Ureter (tissue), 1 donor: ENCODE measurements around the gene TMEM106B. TPM values are rescaled to one million over a fixed set of nuclear protein-coding genes. Genes with fewer than 3 reads are reported as not detected.
A peak's percentile ranks its signal among the peaks of the same experiment; 100 is the strongest.
"Not testable (repeated sequence)": the region's sequence is repeated elsewhere in the genome, so short reads cannot be mapped to it uniquely, and the experiment has no call there.

ENCODE experiments used
- DNase-seq: peaks from one replicate; pipeline ENCODE4 v3.0.0-alpha.2; 2020; ENCODE audit warnings: low spot score
- total RNA-seq: library from RNA; stranded (reverse); gene quantifications from one replicate; pipeline ENCODE4 v1.2.4, GENCODE V29; 2023
- donor health status: DM: yes; HTN: yes; CAD: no.

TMEM106B gene
- 56.6 TPM for total RNA-seq

DNA sequence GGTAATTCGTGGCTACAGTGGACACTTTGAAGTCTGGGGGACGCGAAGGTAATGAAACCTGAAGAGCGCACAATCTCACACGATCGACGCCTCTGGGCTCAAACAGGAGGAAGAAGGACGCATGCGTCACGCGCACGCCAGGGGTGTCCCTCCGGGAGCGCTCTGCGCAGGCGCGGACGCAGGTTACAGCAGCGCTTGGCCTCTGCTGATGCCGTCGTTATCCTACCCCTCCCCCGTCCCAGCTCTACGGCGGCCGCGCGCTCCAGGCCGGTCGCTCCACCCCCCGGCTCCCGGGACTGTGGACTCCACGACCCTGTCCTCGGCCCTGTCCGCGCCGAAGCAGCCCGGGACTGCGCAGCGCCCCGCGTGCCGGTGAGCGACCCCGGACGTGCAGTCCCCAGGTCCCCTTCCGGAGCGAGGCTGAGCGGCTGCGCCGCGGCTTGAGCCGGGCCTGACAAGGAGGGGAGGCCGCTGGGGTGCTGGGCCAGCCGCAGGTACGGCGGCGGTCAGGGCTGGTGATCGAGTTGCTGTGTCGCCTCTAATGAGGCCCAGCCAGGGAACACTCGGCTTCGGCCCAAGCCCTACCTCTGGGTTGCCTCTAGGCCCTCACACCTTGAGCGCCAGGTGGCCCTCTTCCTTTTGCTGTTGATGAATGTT is at the start of gene TMEM106B:
TSS of gene TMEM106B (plus strand) at position 241 of the 657 bp plus-strand sequence. CDS start 3,517 bp downstream, outside the sequence.
- peak; percentile 97 for DNase-seq

DNA sequence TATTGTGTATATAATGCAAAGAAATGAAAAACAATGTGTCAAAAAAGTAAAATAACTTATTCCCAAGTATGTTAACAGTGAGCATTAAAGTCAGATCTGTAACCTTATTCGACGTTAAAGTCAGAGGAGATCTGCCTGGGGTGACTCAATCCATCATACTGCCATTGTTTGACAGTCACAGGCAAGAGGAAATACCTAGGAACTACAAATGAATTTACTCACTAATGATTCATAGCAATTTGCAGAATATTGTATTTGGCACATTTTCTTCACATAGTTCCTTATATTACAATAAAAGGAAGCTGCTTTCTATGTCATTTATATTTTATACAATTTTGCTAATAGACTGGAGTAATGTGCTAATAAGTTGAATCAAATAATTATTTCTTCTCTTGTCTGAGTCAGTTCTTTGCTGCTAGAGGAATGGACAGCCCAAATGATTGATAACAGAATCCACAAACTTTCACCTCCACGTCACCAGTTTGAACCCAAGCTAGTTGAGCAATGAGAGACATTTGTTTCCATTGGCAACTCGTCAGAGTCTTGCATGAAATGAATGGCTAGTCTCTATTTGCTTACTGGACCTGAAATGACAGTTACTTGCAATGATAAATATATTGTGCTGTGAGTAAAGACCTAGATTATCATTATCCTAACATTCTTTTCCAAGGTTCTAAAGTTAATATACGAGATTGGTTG is 48.5 kb upstream of the TMEM106B start:
- no peak for DNase-seq

DNA sequence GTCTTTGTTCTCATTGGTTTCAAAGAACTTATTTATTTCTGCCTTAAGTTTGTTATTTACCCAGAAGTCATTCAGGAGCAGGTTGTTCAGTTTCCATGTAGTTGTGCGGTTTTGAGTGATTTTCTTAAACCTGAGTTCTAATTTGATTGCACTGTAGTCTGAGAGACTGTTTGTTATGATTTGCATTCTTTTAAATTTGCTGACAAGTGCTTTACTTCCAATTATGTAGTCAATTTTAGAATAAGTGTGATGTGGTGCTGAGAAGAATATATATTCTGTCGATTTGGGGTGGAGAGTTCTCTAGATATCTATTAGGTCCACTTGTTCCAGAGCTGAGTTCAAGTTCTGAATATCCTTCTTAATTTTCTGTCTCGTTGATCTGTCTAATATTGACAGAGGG is 43.0 kb upstream of the TMEM106B start:
- not testable (repeated sequence) for DNase-seq

DNA sequence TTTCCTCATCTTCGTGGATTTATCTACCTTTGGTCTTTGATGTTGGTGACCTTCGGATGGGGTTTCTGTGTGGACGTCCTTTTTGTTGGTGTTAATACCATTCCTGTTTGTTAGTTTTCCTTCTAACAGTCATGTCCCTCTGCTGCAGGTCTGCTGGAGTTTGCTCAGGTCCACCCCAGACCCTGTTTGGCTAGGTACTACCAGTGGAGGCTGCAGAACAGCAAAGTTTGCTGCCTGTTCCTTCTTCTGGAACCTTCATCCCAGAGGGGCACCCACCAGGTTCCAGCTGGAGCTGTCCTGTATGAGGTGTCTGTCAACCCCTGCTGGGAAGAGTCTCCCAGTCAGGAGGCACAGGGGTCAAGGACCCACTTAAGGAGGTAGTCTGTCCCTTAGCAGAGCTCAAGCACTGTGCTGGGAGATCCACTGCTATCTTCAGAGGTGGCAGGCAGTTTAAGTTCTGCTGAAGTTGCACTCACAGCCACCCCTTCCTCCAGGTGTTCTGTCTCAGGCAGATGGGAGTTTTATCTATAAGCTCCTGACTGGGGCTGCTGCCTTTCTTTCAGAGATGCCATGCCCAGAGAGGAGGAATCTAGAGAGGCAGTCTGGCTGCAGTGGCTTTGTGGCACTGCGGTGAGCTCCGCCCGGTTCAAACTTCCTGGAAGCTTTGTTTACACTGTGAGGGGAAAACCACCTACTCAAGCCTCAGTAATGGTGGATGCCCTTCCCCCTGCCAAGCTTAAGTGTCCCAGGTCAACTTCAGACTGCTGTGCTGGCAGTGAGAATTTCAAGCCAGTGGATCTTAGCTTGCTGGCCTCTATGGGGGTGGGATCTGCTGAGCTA is 40.9 kb upstream of the TMEM106B start:
- not testable (repeated sequence) for DNase-seq

DNA sequence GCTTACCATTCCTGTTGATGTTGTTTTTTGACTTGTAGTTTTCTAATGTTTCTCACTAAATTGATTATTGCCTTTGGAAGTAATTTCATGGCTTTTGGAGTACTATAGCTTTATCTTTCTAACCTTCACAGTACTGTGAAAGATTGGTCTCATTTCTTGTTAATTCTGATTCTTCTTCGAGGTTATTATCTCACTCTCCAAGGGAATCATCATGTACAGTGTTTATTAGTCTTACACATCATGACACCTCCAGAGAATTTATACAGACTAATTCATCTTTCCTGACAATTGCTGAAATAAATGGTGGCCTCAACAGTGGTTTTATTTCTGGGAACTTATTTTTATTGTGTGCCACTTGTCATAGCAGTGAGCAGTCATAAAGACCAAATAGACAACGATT is 37.4 kb upstream of the TMEM106B start:
- no peak for DNase-seq

DNA sequence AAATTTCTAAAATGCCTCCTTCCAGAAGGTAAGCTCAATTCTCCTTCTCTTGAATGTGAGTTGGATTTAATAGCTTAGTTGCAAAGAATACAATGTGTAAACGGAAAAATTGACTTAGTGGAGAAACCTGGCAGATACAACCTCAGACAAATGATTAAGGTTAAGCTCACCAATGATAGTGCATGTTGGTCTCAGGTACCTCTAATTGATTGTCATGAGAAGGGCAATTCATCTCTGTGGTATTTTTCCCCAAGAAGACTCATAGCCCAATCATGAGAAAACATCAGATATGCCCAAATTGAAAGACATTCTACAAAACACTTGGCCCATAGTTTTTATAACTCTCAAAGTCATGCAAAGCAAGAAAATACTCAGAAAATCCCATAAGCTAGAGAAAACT is 36.2 kb upstream of the TMEM106B start:
- no peak for DNase-seq

DNA sequence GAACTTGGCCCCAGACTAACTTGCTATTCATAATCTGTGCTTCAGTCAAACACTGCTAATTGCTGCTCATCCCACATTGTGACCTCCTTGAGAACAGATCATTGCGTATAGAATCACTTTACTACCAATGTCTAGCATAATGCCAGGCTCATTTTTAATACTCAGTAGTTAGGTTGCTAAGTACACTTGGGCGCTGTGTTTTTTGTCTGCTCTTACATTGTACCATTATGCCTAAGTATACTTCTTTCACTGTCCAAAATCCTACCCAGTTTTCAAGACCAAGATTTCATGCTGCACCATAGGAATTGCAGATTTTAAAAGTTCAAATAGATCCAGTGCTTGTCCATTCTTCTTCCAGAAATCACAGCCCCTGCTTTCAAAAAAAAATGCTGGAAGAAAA is 32.8 kb upstream of the TMEM106B start:
- no peak for DNase-seq

DNA sequence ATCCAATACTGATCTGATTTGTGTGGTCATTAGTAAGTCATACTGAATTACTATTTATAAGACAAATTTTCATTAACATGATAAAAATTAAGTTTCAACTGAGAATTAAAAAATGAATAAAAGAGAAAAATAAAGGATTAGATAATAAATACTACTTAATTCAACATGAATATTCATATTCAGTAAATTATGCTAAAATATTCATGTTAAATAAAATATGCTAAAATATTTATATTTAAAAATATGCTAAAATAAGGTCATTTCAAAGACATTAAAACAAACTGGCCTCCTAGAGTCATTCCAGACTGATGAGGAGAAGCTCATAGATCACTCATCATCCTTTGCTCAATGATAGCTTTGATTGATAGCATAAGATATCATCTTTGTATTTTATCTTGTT is 16.7 kb upstream of the TMEM106B start:
- DNase-seq: no peak

DNA sequence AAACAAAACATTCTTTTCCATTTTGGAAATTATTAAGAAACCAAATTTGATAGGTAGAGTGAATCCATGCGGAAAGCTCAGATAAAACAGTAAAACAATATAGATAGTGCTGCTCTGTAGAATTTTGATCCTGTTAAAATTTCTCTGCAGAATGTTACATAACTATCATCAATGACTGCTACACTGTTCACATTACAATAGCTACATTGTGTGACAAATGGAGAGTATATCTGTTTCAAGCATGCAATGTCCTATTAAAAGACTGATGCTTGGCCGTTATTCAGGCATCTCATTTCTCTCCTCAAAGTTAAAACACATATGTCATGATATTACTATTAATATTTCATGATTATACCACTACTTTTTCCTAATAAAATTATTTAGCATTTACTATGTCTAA is 14.7 kb upstream of the TMEM106B start:
- no peak for DNase-seq

DNA sequence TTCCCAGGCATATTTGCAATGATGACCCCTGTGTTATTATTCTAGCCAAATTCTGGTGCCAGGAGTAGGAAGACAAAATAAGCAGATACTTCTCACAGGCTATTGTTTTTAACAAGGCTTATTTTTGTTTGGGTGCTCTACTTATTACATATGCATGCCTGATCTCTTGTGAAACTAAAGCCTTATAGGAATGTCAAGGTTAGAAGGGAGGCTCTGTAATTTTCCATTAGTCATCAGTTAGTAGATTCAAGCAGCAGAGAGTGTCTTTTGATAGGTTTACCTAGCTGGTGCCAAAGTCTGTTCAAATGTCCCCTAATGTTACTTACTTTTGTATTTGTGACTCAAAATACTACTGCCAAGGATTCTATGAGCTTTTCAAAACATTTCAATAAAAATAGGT is 11.7 kb upstream of the TMEM106B start:
- no peak for DNase-seq

DNA sequence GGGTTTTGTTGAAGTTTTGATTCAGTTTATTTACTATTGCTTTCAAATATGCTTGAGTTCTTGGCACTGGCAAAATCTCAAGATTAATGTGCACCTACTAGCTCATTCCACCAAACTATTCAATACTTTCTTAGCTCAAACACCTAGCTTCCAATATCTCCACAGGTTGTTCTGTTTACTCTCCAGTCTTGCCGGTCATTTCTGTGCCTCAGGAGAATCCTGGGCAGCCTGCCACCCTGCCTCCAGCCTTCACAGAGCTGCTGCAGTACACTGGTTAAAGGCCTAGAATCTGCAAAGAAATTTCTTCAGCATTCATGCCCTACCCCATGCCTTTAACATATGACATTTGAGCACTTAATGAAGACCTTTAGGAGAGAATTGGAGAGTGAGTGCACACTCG is 4.0 kb upstream of the TMEM106B start:
- no peak for DNase-seq

DNA sequence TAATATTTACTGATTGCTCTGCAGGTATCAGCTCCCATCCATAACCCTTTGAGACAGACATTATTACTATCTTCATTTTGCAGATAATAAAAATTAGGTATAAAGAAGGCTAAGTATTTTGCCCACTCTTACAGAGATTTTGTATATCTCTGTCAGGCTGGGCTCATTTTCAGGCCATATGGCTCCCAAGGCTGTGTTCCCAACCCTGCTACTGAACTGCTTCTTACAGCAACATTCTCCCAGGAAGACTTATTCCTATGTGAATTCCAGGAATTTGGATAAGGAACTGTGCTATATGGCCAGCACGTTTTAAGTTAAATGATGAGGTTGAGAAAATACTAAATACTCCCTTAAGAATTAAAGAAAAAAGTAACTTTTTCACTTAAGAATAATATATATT is 1.9 kb upstream of the TMEM106B start:
- DNase-seq: no peak

DNA sequence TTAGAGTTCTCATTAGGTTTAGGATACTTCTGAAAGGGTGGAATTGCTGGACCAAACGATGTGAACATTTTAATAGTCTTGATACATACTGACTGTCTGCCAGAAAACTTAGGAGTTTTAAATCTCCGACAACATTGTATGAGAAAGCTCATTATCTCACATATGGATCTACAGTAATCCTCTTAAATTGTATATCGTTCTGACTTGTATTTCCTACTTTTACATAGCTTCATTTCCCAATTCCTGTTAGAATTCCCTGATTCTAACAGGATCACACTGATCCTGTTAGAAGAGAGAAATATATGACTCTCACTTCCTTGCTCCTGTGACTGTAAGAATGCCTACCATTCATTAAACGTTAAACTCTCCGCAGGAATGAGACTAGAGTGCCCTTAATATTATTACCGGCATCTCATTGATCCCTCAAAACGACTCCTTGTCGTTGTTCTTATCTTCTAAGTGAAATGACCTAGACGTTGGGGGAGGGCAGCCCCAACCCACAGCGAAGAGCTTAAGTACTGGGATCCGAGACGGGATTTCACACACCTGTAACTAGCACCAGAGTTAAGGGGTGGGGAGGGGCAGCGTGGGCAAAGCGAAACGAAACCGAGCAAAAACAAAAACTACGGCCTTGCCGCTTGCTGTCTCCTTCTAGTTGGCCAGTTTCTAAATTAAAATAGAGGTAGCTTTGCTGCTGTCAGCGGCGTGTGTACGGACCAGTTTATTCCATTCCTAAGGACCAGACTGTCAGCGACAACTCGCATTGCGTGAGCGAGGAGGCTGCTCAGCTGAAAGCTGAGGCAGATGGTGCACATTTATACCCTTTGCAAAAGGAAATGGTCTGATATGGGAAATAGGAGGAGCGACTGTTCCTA is 678 bp upstream of the TMEM106B start:
- DNase-seq: peak; percentile 50

DNA sequence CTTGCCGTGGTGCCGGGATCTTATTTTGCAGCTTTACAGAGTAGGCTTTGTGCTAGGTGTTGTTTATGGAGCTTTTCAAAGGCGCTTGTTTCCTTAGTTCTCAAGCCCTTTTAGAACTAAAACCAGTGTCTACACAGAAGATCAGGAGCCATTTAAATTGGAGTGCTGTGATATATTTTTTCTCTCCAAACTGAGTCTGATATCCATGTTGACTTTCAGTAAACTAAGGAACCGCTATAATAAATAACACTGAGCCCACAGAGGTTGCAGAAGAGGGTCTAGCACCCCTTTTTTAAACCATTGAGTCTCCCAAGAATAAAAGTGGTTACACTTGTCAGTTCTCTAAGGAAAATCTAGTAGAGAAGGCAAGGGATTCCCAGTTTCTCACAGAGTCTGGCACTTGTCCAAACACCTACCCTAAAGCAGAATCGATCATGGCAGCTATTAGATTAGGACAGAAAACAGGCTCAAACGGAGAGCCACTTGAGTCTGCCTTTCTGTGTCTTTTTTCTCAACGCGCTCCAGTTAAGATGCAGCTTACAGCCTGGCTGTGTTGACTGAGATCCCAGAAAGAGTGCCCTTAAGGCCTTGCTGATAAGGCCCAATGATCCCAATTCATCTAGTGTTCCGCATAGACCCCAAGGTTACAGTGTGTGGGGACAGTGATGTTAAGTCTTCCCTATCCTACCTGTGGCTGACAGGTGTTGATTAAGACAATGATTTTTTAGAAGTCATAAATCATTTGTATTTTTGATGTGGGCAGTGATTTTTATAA is 804 bp downstream of the TMEM106B start:
- no peak for DNase-seq

DNA sequence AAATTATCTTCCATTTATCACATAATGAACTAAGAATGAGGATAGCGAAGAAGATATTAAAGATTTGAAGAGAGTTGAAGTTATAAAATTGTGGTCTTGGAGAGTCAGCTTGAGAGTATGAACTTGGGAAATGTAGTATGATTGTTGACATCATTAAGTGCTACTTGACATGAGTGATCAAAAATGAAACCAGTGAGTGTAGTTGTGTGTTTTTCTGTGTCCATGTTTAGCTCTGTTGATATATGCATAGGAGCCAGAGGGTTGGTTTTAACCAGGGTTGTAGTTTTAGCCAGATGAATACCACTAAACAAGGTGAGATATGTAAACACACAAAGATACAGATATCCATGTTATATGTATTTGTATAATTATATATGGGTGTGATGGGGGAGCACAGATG is 6.2 kb downstream of the TMEM106B start:
- DNase-seq: no peak

DNA sequence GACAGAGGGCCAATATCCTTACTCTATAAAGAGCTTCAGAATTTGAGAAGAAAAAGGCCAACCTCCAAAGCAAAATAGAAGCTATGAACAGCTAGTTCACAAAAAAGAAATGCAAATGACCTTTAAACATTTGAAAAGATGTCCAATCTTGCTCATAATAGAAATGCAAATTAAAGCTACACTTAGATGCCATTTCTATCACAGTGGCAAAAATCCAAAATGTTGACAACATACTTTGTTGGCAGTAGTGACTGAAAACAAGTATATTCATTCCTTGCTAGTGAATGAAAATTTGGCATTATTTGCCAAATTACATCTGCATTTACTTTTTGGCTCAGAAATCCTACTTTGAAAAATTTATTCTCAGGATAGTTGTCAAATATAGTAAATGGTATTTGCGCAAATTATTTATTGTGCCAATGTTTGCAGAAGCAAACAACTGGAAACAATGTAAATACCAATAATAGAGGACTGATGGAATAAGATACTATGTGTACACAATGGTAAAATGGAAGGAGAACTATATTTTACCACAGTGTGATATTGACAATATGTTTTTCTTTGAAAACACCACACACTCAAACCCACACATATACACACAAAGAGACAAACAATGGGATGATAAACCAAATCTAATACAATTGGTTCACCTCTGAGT is 9.4 kb downstream of the TMEM106B start:
- DNase-seq: no peak

DNA sequence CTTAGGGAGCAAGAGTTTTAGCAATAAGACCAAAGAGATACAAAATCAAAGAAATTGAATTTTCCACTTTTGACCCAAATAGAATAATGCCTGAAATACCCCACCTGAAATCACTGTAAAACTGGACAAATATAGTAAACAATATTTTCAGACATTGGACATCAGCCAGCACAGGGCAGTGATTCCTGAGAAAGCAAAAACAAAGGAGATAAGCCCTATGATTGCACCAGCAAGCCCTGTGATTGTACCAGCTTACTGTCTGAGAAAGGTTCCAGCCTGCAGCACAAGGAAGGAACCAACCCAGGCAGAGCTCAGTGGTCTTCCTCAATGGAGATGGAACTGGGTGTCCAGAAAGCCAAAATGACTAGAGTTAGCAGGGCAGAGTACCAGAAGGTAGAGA is 10.3 kb downstream of the TMEM106B start:
- no peak for DNase-seq

DNA sequence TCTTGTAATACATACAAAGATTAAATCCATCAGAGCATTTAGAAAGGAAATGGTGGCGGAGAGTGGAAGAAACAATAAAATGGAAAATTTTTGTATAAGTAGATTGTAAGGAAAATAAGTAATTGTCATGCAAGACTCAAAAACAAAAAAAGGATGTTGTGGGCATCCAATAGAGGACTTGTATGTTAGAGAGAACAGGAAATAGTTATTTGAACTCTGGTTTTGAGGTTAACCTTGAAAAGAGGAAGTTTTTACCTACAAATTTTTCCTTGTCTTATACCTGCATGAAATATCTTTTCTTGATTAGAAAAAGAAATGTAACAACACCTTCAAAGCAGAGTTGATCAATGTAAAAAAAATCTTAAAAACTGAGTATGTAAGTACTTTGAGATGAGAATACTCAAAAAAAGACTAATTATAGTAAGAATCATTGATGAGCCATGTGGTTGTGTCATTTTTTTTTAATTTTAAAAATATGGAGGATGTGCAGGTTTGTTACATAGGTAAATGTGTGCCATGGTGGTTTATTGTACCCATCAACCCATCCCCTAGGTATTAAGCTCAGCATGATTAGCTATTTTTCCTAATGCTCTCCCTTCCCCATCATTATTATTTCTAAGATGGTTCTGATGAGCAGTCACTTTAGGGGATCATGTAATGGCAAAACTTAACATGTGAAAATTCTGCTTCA is 11.9 kb downstream of the TMEM106B start:
- DNase-seq: no peak

DNA sequence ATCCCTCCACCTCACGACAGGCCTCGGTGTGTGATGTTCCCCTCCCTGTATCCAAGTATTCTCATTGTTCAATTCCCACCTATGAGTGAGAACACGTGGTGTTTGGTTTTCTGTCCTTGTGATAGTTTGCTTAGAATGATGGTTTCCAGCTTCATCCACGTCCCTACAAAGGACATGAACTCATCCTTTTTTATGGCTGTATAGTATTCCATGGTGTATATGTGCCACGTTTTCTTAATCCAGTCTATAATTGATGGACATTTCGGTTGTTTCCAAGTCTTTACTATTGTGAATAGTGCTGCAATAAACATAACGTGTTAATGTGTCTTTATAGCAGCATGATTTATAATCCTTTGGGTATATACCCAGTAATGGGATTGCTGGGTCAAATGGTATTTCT is 13.9 kb downstream of the TMEM106B start:
- not testable (repeated sequence) for DNase-seq

DNA sequence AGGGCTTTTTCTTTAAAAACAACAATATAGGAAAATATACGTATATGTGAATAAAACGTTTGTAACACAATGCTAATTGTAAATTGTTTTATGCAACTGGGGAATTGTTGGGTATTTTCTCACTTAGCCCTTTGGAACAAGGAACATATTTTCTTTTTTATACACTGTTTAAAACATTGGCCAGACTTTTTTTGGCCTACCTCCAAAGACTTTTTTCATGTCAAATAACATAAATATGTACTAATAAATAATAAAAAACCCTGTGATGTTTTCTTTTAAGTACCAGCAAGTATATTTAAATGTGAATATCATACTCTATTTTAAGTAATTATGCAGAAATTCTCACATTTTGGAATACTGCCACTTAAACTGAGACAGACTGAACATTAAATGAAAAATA is 15.7 kb downstream of the TMEM106B start:
- DNase-seq: no peak
